K562 (cell line): ENCODE data around the gene SLC34A3.

Experiments
- CREB1 ChIP-seq, 2 experiments: sonication (generic) in 1 of 2; formaldehyde crosslinking in 1 of 2; IDR thresholded peaks; 2 replicates each; pipeline versions ENCODE4 v1.6.1 to v1.8.0; 2012 to 2022; ENCODE audit warnings: inconsistent platforms in 1 of 2, mild to moderate bottlenecking in 1 of 2, missing genetic modification reagents in 1 of 2, moderate library complexity in 1 of 2
- CREB3 ChIP-seq: fragments of 450-650 bp; conservative IDR thresholded peaks from 2 replicates; pipeline ENCODE4 v1.6.1; 2016; ENCODE audit warnings: missing genetic modification characterization, low read depth, mild to moderate bottlenecking, missing compliant biosample characterization, moderate library complexity
- ETV6 ChIP-seq, 3 experiments: fragments of 150-350 bp in 1 of 3; sonication (generic) in 1 of 3; formaldehyde crosslinking in 1 of 3; IDR thresholded peaks; 2 replicates each; pipeline versions ENCODE4 v1.6.1 to v1.8.0; 2014 to 2022; ENCODE audit warnings: borderline replicate concordance in 2 of 3, low read depth in 2 of 3, antibody characterized with exemption in 1 of 3, low read length in 1 of 3, mild to moderate bottlenecking in 1 of 3, missing genetic modification reagents in 1 of 3
- POLR2A ChIP-seq: fragments of 450-650 bp; conservative IDR thresholded peaks from 2 replicates; pipeline ENCODE4 v1.6.1; 2016
- RBM14 ChIP-seq: fragments of 200-400 bp; formaldehyde crosslinking; IDR thresholded peaks from 2 replicates; pipeline ENCODE4 v1.6.1; 2018; ENCODE audit warnings: low read depth, mild to moderate bottlenecking, low read length, moderate library complexity, borderline replicate concordance; ENCODE audit not compliant: insufficient read depth
- RCOR1 ChIP-seq, 2 experiments: IDR thresholded peaks; 2 replicates each; pipeline ENCODE4 v1.6.1; 2012; ENCODE audit warnings: low read depth in 2 of 2, low read length in 2 of 2, borderline replicate concordance in 1 of 2, improper control_type of control experiment in 1 of 2
- SIN3B ChIP-seq: fragments of 450-650 bp; IDR thresholded peaks from 2 replicates; pipeline ENCODE4 v1.6.1; 2017; ENCODE audit warnings: low read depth, mild to moderate bottlenecking, moderate library complexity
- SMARCA5 ChIP-seq: fragments of 450-650 bp; IDR thresholded peaks from 2 replicates; pipeline ENCODE4 v1.6.1; 2016
- ZNF408 ChIP-seq: fragments of 250-450 bp; sonication (Bioruptor Pico); IDR thresholded peaks from 2 replicates; pipeline ENCODE4 v1.4.0; 2020; ENCODE audit warnings: low read depth, mild to moderate bottlenecking, moderate library complexity
- ZNF644 ChIP-seq: fragments of 200-800 bp; sonication (Bioruptor generic); IDR thresholded peaks from 2 replicates; pipeline ENCODE4 v1.6.1; 2016; ENCODE audit warnings: low read depth, missing genetic modification characterization, missing compliant biosample characterization
- ZNF785 ChIP-seq: fragments of 250-450 bp; sonication (Bioruptor Pico); IDR thresholded peaks from 2 replicates; pipeline ENCODE4 v1.4.0; 2020; ENCODE audit warnings: mild to moderate bottlenecking

GRCh38 chr9:137211532-137211931, 19.2 kb upstream of the SLC34A3 start:
- TF ChIP-seq SMARCA5 = no peak
- no peak for TF ChIP-seq POLR2A
- no peak for TF ChIP-seq CREB1 (IDR thresholded peaks at IDR 0.05)
- no peak for TF ChIP-seq CREB1 (CRISPR knock-in tag; IDR thresholded peaks at IDR 0.05)
- no peak for TF ChIP-seq ZNF785 (CRISPR knock-in tag)
- TF ChIP-seq RBM14 = no peak
- no peak for TF ChIP-seq ZNF644
- TF ChIP-seq SIN3B = no peak
- no peak for TF ChIP-seq CREB3 (tag)
- no peak for TF ChIP-seq ETV6 (IDR thresholded peaks at IDR 0.05; ENCODE audit: borderline replicate concordance in 1 of 2, low read depth in 2 of 2, low read length in 1 of 2)
- no peak for TF ChIP-seq ETV6 (CRISPR knock-in tag; IDR thresholded peaks at IDR 0.05; ENCODE audit: borderline replicate concordance)
- no peak for TF ChIP-seq RCOR1 (IDR thresholded peaks at IDR 0.05; ENCODE audit: borderline replicate concordance in 1 of 2, low read depth in 2 of 2, low read length in 2 of 2)
- TF ChIP-seq ZNF408 (CRISPR knock-in tag) = no peak
